K562 (cell line): ENCODE measurements around the gene COQ5. TPM values are rescaled to one million over a fixed set of nuclear protein-coding genes. Genes with fewer than 3 reads are reported as not detected.

Experiments
- CBX3 ChIP-seq, 2 experiments: IDR thresholded peaks; 1 replicate in 1 of 2; 2 replicates in 1 of 2; pipeline ENCODE4 v1.6.1; 2012; ENCODE audit warnings: inconsistent platforms in 2 of 2, low read length in 2 of 2, borderline replicate concordance in 1 of 2, control low read depth in 1 of 2
- CEBPB ChIP-seq: fragments of 450-650 bp; IDR thresholded peaks from 2 replicates; pipeline ENCODE4 v1.6.1; 2016; ENCODE audit warnings: missing genetic modification characterization, missing compliant biosample characterization
- DEAF1 ChIP-seq: fragments of 450-650 bp; formaldehyde crosslinking; IDR thresholded peaks from 2 replicates; pipeline ENCODE4 v1.4.0; 2020; ENCODE audit warnings: mild to moderate bottlenecking, moderate library complexity
- ESRRB ChIP-seq: fragments of 250-450 bp; sonication (Bioruptor Pico); IDR thresholded peaks from 2 replicates; pipeline ENCODE4 v1.5.0; 2020; ENCODE audit warnings: mild to moderate bottlenecking, moderate library complexity, borderline replicate concordance
- ETV1 ChIP-seq: fragments of 450-650 bp; conservative IDR thresholded peaks from 2 replicates; pipeline ENCODE4 v1.6.1; 2016; ENCODE audit warnings: missing genetic modification characterization, control low read depth, low read depth, missing compliant biosample characterization
- FOXA1 ChIP-seq: fragments of 450-650 bp; IDR thresholded peaks from 2 replicates; pipeline ENCODE4 v1.6.1; 2016; ENCODE audit warnings: mild to moderate bottlenecking, borderline replicate concordance
- IRF1 ChIP-seq: sonication (generic); formaldehyde crosslinking; IDR thresholded peaks from 2 replicates; pipeline ENCODE4 v1.8.0; 2022; ENCODE audit warnings: missing genetic modification reagents, mild to moderate bottlenecking, borderline replicate concordance
- LEF1 ChIP-seq: fragments of 450-650 bp; IDR thresholded peaks from 2 replicates; pipeline ENCODE4 v1.6.1; 2016; ENCODE audit warnings: mild to moderate bottlenecking
- MYNN ChIP-seq, 2 experiments: sonication (generic); formaldehyde crosslinking in 1 of 2; IDR thresholded peaks; 2 replicates each; pipeline versions ENCODE4 v1.5.0 to v1.6.1; 2016 to 2020; ENCODE audit warnings: antibody characterized with exemption in 1 of 2, missing genetic modification reagents in 1 of 2
- NBN ChIP-seq: fragments of 450-650 bp; IDR thresholded peaks from 2 replicates; pipeline ENCODE4 v1.6.1; 2016; ENCODE audit warnings: low read depth, mild to moderate bottlenecking
- SNIP1 ChIP-seq: fragments of 450-650 bp; IDR thresholded peaks from 2 replicates; pipeline ENCODE4 v1.7.1; 2017; ENCODE audit warnings: low read depth, mild to moderate bottlenecking
- TOE1 ChIP-seq, 2 experiments: fragments of 450-650 bp in 1 of 2; sonication (generic) in 1 of 2; formaldehyde crosslinking in 1 of 2; IDR thresholded peaks; 2 replicates each; pipeline versions ENCODE4 v1.7.1 to v1.8.0; 2016 to 2022; ENCODE audit warnings: borderline replicate concordance in 2 of 2, mild to moderate bottlenecking in 2 of 2, antibody characterized with exemption in 1 of 2, inconsistent platforms in 1 of 2, low read depth in 1 of 2, missing genetic modification reagents in 1 of 2, moderate library complexity in 1 of 2
- ZBED1 ChIP-seq: IDR thresholded peaks from 2 replicates; pipeline ENCODE4 v1.6.1; 2014
- ZBTB26 ChIP-seq: fragments of 450-650 bp; formaldehyde crosslinking; IDR thresholded peaks from 2 replicates; pipeline ENCODE4 v1.4.0; 2022; ENCODE audit warnings: missing genetic modification characterization
- ZBTB43 ChIP-seq: sonication (generic); formaldehyde crosslinking; IDR thresholded peaks from 2 replicates; pipeline ENCODE4 v1.8.0; 2023; ENCODE audit warnings: mild to moderate bottlenecking, missing genetic modification reagents
- ZNF124 ChIP-seq: sonication (generic); formaldehyde crosslinking; IDR thresholded peaks from 2 replicates; pipeline ENCODE4 v1.8.1; 2022; ENCODE audit warnings: missing genetic modification reagents
- ZNF133 ChIP-seq: fragments of 250-450 bp; sonication (Bioruptor Pico); IDR thresholded peaks from 2 replicates; pipeline ENCODE4 v1.4.0; 2020; ENCODE audit warnings: mild to moderate bottlenecking
- ZNF277 ChIP-seq: fragments of 250-450 bp; sonication (Bioruptor Pico); IDR thresholded peaks from 2 replicates; pipeline ENCODE4 v1.8.0; 2022; ENCODE audit warnings: inconsistent platforms, mild to moderate bottlenecking, moderate library complexity, borderline replicate concordance
- ZNF436 ChIP-seq: fragments of 250-450, 450-650 bp; sonication (Bioruptor Pico); formaldehyde crosslinking; IDR thresholded peaks from 2 replicates; pipeline ENCODE4 v1.7.0; 2020; ENCODE audit warnings: mild to moderate bottlenecking
- ZNF764 ChIP-seq: fragments of 250-450 bp; sonication (Bioruptor Pico); IDR thresholded peaks from 2 replicates; pipeline ENCODE4 v1.4.0; 2020; ENCODE audit warnings: low read depth, mild to moderate bottlenecking, moderate library complexity
- polyA plus RNA-seq, 8 experiments: library from polyadenylated mRNA; depleted of rRNA in 4 of 8; stranded (reverse) in 5 of 8; unstranded in 3 of 8; fragments of >200 nt; fragmentation: Nextera tagmentation in 2 of 8; fragmentation: Illumina TruSeq in 1 of 8; extraction: Ambion mirVana in 2 of 8; extraction: Trizol in 1 of 8; gene quantifications; 2 replicates each; pipeline versions ENCODE4 v1.2.1 to v1.2.3, GENCODE V29; 2011 to 2014; ENCODE audit warnings: inconsistent platforms in 1 of 8, missing spikeins in 1 of 8
- total RNA-seq, 7 experiments: library from RNA; depleted of rRNA in 6 of 7; stranded (reverse); fragments of >200 nt in 6 of 7; fragmentation: Illumina TruSeq in 2 of 7; extraction: Trizol in 2 of 7; gene quantifications; 2 replicates each; pipeline versions ENCODE4 v1.2.1 to v1.2.3, GENCODE V29; 2011 to 2021; ENCODE audit warnings: low replicate concordance in 1 of 7

COQ5 gene
- total and polyA plus RNA-seq, 9 of the 15 experiments (the other 6 are each of a cell fraction or from before 2014, with no cell fraction given): 19.2 to 59.7 (median 30.4) TPM

GRCh38 chr12:120528861-120529525 lies at the start of gene COQ5 (continued):
- peak; percentile 99 for TF ChIP-seq CEBPB (tag)
- peak; percentile 46; the same call in 1 of the 2 replicates for TF ChIP-seq LEF1
- no peak for TF ChIP-seq DEAF1
- no peak for TF ChIP-seq ZNF436
- TF ChIP-seq ZBTB43 (CRISPR knock-in tag): no peak
- TF ChIP-seq ETV1: peak; percentile 54
- TF ChIP-seq FOXA1: no peak
- no peak for TF ChIP-seq SNIP1
- TF ChIP-seq TOE1 (IDR thresholded peaks at IDR 0.05; ENCODE audit: borderline replicate concordance): peak; percentile 72
- TF ChIP-seq TOE1 (CRISPR knock-in tag; IDR thresholded peaks at IDR 0.05; ENCODE audit: borderline replicate concordance, low read depth): no peak
- TF ChIP-seq CBX3 (IDR thresholded peaks at IDR 0.05; ENCODE audit: borderline replicate concordance in 1 of 2, low read length in 2 of 2): peak in 1 of 2 experiments; percentile 56; a peak in 1 of 3 replicates
- TF ChIP-seq ESRRB: no peak
- TF ChIP-seq ZNF764 (CRISPR knock-in tag): no peak
- TF ChIP-seq ZNF133 (CRISPR knock-in tag): peak; percentile 15; the same call in 1 of the 2 replicates
- TF ChIP-seq ZNF124 (CRISPR knock-in tag): no peak
- peak; percentile 77; the same call in 1 of the 2 replicates for TF ChIP-seq NBN
- TF ChIP-seq ZBTB26 (CRISPR knock-in tag): no peak
- no peak for TF ChIP-seq ZNF277 (CRISPR knock-in tag)
- no peak for TF ChIP-seq IRF1
- no peak for TF ChIP-seq ZBED1
- no peak; the same call in 1 of the 2 replicates for TF ChIP-seq MYNN (IDR thresholded peaks at IDR 0.05)
- no peak for TF ChIP-seq MYNN (CRISPR knock-in tag; IDR thresholded peaks at IDR 0.05)
